HG02610 (cell line): ENCODE data around the gene PPP2R3B.
"Not testable (repeated sequence)": the region's sequence is repeated elsewhere in the genome, so short reads cannot be mapped to it uniquely, and the experiment has no call there.

Experiments
- ATAC-seq: cut with Tn5 transposase; IDR thresholded peaks from one replicate; pipeline ENCODE4 v1.9.1; 2021; ENCODE audit warnings: mild to moderate bottlenecking, moderate library complexity; ENCODE audit not compliant: unreplicated experiment

Gene PPP2R3B, protein sequence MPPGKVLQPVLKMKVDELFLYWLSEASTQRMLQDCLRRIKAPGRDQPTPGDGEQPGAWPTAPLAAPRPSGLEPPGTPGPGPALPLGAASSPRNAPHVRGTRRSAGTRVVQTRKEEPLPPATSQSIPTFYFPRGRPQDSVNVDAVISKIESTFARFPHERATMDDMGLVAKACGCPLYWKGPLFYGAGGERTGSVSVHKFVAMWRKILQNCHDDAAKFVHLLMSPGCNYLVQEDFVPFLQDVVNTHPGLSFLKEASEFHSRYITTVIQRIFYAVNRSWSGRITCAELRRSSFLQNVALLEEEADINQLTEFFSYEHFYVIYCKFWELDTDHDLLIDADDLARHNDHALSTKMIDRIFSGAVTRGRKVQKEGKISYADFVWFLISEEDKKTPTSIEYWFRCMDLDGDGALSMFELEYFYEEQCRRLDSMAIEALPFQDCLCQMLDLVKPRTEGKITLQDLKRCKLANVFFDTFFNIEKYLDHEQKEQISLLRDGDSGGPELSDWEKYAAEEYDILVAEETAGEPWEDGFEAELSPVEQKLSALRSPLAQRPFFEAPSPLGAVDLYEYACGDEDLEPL

DNA sequence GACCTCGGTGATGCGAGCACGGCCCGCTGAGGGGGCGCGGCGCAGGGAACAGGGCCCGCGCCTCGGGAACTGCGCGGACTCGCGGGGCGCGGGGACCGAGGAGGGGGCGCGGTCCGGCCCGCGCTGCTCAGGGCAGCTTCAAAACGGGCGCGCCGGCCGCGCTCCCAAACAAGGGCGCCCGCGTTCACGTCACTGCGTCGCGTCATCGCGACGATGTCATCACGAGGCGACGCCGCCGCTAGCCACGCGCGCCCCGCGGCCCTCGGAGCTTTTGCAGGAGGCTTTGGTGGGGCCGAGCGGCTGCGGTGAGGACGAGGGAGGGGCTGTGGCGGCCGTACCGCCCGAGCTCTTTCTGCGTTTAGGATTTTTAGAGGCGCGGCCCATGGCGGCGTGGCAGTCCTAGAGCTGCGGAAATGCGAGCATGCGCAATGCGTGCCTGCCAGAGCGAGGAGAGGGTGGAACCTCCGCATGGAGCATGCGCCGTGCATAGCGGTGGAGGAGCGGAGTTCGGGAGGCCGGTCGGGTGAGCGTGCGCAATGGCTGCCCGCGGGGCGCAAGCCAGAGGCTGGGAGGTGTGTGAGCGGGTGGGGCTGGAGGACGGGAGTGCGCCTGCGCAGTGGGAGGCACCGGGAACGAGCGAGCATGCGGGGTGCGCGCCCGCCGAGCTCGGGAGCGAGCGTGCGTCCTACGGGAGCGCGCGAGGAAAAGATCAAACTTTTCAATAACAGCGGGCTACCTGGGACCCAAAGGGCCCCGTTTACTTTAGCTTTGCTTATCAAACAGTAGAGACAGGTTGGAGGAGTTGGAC lies at the start of gene PPP2R3B:
TSS of gene PPP2R3B (minus strand) at position 140 of the 808 bp plus-strand sequence. CDS start 216 bp downstream, outside the sequence.
- ATAC-seq = peak; percentile 95

GRCh38 chrX:435536-436122 lies 48.9 kb upstream of the PPP2R3B start:
- no peak for ATAC-seq

GRCh38 chrX:434946-435345 lies 48.2 kb upstream of the PPP2R3B start:
- no peak for ATAC-seq

GRCh38 chrX:433771-434170 lies 47.1 kb upstream of the PPP2R3B start:
- no peak for ATAC-seq

DNA sequence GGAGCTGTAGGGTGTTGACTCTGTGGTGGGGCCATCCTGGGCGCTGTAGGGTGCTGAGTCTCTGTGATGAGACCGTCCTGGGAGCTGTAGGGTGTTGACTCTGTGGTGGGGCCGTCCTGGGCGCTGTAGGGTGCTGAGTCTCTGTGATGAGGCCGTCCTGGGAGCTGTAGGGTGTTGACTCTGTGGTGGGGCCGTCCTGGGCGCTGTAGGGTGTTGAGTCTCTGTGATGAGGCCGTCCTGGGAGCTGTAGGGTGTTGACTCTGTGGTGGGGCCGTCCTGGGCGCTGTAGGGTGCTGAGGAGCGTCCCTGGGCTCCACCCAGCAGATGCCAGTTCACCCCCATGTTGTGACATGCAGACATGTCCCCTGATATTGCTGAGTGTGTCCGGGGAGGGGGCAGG lies 46.0 kb upstream of the PPP2R3B start:
- ATAC-seq = not testable (repeated sequence)

- no peak for ATAC-seq
Observed at GRCh38 chrX:431492-432111, 44.9 kb upstream of the PPP2R3B start.

DNA sequence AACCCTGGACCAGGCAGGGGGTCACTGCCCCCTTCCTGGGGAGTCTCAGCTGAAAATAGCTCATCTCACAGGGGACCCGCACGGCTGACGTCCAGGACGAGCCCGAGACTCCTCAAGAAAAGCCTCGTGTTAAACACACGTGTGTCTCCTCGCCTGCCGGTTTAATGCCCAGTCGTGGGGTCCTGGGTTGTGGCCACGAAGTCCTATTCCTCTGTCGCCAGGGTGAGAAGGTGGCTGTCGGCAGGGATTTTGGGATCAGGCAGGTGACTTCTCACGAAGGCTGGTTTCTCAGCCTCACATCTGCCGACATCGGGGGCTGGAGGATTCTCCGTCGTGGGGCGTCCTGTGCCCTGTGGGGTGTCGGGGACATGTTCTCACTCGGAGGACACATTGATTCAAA lies 44.3 kb upstream of the PPP2R3B start:
- no peak for ATAC-seq

DNA sequence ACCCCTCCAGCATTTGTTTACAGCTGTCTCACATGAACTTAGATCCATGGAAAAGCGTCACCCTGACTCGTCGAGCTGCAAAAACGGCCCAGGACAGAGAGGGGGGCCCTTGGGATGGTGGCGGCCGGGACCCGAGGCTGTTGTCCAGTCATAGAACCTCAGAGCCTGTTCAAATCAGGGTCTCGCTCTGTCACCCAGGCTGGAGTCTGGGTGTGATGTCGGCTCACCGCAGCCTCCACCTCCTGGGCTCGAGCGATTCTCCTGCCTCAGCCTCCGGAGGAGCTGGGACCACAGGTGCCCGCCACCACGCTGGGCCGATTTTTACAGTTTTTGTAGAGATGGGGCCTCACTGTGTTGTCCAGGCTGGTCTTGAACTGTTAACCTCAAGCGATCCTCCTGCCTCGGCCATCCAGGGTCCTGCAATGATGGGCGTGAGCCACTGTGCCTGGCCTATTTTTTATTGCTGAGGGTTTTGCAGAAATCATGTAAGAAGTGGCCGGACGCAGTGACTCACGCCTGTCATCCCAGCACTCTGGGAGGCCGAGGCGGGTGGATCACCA lies 42.6 kb upstream of the PPP2R3B start:
- no peak for ATAC-seq

DNA sequence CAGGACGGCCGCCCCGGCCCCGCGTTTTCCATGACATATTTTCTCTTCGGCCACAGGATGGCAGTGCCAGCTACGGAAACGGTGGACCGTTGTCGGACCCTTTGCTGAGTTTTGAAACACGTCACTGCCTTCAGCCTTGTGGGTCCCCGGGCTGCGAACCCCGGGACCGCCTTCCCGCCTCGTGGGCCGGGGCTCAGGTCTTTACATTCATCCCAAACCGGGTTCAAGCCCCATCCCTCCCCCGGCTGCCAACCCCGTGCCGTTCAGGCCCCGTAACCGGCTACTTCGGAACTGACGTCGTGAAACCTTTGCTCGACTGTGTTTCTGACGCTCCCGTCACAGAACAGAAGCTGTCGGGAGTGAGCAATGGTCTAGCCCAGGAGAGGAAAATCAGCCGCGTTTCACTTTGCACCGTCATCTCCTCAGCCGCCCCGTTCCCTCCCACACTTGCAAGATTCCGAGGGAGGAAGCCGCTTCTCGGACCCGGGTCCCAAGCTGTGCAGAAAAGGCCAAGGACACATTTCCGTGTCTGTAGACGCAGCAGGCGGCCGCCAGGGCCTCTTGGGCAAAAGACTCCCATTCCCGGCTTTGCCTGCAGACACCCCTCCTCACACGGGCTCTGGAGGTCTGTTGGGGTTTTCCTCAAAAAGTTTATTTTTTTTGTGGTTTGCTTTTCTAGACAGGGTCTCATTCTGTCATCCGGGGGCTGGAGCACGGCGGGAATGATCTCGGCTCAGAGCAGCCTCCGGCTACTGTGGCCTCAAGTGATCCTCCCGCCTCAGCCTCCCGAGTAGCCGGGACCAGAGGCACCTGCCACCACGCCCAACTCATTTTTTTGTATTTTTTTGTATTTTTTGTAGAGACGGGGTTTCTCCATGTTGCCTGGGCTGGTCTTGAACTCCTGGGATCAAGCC lies 41.4 kb upstream of the PPP2R3B start:
- ATAC-seq = no peak

DNA sequence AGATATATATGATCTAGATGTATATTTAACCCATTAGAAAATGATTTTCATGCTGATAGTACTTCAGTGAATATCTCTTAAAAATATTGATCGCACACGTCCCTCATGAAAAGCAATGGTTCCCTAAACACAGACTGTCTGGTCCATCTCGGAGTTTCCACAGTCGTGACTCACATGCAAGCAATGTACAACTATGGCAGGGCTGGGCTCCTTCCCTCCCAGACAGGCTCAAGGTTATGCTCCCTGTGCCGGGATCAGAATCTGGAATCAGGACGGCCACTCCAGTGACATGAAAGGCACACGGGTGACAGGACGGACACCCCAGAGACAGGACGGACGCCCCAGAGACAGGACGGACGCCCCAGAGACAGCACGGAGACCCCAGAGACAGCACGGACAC lies 40.2 kb upstream of the PPP2R3B start:
- ATAC-seq = no peak

- no peak for ATAC-seq
Observed at GRCh38 chrX:425056-425455, 38.3 kb upstream of the PPP2R3B start.

DNA sequence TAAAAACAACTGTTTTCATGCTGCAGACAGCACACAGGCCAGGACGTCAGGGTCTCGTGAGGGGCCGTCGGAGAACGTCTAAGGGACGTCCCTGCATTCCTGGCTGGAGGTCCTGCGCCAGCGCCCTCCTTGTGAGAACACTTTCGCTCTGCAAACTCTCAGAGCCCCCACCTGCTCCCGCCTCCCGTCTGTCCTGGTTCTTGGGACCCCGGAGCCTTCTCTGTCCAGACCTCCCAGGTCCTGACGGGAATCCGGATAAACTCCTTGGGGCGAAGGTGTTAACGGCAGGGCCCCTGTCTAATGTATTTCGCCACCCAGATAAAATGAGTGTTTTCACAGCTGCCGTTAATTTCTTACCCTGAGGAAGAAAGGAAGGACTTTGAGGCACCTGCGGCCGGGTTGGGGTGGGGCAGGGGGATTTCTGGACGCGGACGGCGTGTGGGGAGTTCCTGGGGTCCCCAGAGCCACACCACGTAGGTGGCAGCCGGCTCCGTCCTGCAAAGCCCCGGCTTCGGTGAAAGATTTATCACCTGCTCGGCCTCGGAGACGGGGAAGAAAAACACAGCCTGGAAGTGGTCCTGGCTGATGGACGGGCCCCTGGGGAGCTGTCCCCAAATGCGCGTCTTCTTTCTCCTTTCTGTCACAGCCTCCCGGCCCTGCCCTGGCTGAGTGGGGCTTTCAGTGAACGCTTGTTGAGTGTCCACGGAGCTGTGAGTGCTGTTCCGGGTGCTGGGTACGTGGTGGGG lies 35.1 kb upstream of the PPP2R3B start:
- no peak for ATAC-seq

DNA sequence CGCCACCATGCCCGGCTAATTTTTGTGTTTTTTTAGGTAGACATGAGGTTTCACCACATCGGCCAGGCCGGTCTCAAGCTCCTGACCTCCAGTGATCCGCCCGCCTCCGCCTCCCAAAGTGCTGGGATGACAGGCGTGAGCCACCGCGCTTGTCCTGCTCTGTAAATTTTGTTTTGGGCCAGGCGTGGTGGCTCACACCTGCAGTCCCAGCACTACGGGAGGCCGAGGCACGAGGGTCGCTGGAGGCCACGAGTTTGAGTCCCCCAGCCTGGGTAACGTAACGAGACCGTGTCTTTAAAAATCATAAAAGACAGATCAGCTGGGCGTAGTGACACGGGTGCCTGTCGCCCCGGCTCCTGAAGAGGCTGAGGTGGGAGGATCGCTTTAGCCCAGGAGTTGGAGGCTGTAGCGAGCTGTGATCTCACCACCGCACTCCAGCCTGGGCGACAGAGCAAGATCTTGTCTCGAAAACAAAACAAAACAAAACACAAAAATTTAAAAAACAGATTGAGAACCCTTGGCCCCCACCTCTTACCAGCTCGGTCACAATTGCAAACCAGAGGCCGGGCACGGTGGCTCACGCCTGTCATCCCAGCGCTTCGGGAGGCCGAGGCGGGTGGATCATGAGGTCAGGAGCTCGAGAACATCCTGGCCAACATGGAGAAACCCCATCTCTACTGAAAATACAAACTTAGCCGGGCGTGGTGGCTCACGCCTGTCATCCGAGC lies 34.0 kb upstream of the PPP2R3B start:
- no peak for ATAC-seq

DNA sequence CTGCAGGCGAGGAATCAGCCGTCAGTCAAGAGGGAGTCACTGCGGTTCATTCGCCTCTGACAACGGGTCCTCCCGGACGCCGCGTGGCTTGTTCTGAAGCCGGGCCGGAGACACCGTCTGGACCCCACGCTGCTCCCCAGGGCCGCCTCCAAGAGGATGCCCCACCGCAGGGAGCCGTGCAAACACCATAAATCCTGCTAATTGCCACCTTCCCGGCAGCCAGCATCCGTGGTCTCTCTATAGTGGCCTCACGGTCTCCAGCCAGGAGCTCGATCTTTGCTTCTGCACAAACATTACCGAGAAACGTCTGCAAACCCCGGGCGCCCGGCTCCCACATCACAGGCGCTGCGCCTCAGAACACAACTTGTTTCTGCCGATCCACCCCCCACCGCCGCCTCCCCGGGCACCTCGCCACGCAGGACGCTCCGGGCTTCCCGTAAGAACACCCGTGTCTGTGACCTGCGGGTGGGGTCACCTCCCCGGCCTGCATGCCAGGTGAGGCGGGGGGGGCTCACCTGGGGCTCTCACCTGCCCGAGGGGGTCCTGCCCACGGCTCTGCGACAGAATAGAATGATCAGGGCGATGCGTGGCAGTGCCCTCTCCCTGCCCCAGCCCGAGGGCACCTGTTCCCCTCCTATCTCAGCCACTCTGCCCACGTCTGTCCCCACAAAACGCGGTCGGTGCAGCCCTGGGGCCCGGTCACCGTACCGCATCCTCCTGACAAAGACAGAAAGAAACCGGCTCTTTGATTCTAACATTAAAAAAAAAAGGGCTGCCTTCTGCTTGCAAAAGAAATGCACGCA lies 32.4 kb upstream of the PPP2R3B start:
- no peak for ATAC-seq

- ATAC-seq = not testable (repeated sequence)
Observed at GRCh38 chrX:415498-415897, 28.8 kb upstream of the PPP2R3B start.

DNA sequence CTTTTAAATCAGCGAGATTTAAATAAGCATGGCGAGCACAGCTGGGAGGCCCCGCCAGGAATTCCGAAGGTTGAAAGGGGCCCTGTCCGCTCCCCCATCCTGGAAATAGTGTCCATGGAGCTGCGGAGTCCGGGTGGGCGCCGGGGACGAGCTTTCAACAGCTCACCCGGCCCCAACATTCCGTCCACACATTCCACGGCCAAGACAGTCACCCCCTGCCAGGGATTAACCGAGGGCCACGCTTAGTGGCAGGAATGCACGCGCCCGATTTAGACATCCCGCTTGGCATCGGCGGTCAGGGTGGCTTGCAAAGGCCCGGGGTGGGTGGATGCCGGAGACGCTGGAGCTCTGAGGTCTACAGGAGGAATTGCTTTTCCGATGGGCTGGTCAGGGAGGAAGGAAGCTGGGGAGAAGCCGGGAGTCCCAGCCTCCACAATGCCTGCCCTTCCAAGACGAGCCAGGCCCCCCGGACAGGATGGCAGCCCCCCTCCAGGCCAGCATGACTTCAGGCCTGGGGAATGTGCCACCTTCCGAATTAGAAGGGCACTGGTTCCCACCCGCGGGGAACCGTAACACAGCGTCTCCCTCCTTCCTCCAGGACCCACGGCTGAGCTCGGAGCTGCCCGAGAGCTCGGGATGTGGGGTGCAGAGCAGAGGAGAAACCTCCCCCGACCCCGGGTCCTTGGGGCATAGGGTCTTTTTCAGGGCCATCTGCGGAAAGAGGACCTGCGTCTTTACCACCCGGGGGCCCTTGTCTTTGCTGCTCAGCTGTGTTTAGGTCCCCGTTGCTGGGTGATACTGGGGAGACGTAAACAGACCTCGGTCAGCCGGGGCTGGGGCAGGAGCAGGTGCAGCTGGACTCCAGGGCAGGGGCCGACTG lies 26.9 kb upstream of the PPP2R3B start:
- ATAC-seq = no peak
